Measurements from ENCODE around the gene RGS12. TPM values are rescaled to one million over a fixed set of nuclear protein-coding genes. Genes with fewer than 3 reads are reported as not detected.

Gene RGS12
- polyA plus RNA-seq, 1 of the 3 experiments (the other 2 are of a cell fraction) = 18.4 TPM

DNA sequence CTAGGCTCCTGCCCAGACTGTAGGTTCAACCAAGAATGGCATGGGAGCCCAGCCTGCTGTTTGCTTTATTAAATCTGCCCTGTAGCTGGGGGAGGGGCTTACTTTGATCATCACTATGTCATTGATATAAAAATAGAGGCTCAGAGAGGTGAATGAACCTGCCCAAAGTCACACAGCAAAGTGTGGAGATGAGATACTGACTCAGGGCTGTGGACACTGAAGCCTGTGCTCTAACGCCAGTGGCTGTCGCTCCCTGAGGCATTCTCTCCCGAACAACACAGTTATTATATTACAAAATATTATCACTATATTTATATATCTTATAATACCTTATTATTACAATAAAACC lies 40.4 kb upstream of the RGS12 start (continued):
- TF ChIP-seq CHD2 (IDR thresholded peaks at IDR 0.05; ENCODE audit: low read length, partially characterized antibody) (no peak), SMC3 (IDR thresholded peaks at IDR 0.05; ENCODE audit: low read depth, low read length) (no peak), SIN3A (IDR thresholded peaks at IDR 0.05; ENCODE audit: borderline replicate concordance, low read depth, low read length) (no peak), RXRA (IDR thresholded peaks at IDR 0.05; ENCODE audit: borderline replicate concordance, low read depth) (no peak), TAF1 (IDR thresholded peaks at IDR 0.05; ENCODE audit: borderline replicate concordance, low read depth, low read length) (no peak), TEAD4 (IDR thresholded peaks at IDR 0.05; ENCODE audit: borderline replicate concordance, insufficient read depth) (no peak)
- TF ChIP-seq, protein P1, sequence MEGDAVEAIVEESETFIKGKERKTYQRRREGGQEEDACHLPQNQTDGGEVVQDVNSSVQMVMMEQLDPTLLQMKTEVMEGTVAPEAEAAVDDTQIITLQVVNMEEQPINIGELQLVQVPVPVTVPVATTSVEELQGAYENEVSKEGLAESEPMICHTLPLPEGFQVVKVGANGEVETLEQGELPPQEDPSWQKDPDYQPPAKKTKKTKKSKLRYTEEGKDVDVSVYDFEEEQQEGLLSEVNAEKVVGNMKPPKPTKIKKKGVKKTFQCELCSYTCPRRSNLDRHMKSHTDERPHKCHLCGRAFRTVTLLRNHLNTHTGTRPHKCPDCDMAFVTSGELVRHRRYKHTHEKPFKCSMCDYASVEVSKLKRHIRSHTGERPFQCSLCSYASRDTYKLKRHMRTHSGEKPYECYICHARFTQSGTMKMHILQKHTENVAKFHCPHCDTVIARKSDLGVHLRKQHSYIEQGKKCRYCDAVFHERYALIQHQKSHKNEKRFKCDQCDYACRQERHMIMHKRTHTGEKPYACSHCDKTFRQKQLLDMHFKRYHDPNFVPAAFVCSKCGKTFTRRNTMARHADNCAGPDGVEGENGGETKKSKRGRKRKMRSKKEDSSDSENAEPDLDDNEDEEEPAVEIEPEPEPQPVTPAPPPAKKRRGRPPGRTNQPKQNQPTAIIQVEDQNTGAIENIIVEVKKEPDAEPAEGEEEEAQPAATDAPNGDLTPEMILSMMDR (IDR thresholded peaks at IDR 0.05) = no peak

DNA sequence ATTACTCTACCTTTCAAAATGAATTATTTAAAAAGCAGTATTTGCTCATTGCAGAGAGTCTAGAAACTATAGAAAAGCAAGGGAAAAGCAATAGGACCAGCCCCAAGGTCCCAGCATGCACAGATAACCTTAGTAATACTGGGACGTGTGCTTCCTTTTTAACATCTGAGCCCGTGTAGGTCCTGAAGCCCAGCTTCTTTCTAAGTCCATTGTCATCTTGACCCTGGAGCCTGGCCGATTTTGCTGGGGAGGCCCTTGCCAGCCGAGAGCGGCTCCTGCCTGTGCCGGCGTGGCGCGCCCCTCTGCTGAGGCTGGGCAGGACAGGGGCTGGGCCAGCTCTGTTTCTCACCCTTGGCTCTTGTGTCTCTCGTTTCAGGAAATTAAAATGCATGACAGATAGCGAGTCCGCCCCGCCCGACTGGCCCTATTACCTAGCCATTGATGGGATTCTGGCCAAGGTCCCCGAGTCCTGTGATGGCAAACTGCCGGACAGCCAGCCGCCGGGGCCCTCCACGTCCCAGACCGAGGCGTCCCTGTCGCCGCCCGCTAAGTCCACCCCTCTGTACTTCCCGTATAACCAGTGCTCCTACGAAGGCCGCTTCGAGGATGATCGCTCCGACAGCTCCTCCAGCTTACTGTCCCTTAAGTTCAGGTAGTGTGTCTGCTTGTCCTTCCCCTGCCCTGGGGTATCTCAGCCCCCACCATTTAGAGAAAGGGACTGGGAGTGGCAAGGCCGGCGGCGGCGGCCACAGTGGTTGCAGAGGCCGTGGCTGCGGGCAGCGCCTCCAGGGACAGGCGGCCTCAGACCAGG lies 39.8 kb upstream of the RGS12 start:
- Histone ChIP-seq H3K4me3 (ENCODE audit: low read depth in 2 of 2, low read length in 1 of 2) (no peak overlapping the region), H3K27ac (ENCODE audit: low read depth in 2 of 2, low read length in 1 of 2) (no peak overlapping the region), H3K36me3 (replicated peaks in 1 of 2; ENCODE audit: control insufficient read depth in 1 of 2, insufficient read depth in 2 of 2, low read length in 1 of 2) (no peaks in the 10 kb centered on the region), H3F3A (replicated peaks; ENCODE audit: insufficient read depth) (no peaks in the 10 kb centered on the region), H3K9me2 (no peaks in the 10 kb centered on the region), H3K27me3 (ENCODE audit: insufficient read depth) (no peaks in the 10 kb centered on the region), H3K9me3 (no peaks in the 10 kb centered on the region), H3K4me2 (no peak overlapping the region), H3K4me1 (ENCODE audit: control insufficient read depth in 1 of 2, insufficient read depth in 2 of 2, low read depth in 1 of 2, low read length in 1 of 2) (no peaks in the 10 kb centered on the region; a peak in 1 of 4 replicates), H4K20me1 (ENCODE audit: insufficient read depth) (no peaks in the 10 kb centered on the region), H3K9ac (no peak overlapping the region), H2AFZ (ENCODE audit: low read depth) (no peak overlapping the region), H3K79me2 (ENCODE audit: insufficient read depth) (no peaks in the 10 kb centered on the region)
- ChIA-PET POLR2A (no interaction called here), CTCF (no interaction called here)
- WGBS (ENCODE audit: low lambda C conversion rate) = 88% methylated on average over 25 of the region's 38 CpGs
- DNase-seq = no peak
- TF ChIP-seq, protein P1 (IDR thresholded peaks at IDR 0.05) = no peak
- TF ChIP-seq, protein P2, sequence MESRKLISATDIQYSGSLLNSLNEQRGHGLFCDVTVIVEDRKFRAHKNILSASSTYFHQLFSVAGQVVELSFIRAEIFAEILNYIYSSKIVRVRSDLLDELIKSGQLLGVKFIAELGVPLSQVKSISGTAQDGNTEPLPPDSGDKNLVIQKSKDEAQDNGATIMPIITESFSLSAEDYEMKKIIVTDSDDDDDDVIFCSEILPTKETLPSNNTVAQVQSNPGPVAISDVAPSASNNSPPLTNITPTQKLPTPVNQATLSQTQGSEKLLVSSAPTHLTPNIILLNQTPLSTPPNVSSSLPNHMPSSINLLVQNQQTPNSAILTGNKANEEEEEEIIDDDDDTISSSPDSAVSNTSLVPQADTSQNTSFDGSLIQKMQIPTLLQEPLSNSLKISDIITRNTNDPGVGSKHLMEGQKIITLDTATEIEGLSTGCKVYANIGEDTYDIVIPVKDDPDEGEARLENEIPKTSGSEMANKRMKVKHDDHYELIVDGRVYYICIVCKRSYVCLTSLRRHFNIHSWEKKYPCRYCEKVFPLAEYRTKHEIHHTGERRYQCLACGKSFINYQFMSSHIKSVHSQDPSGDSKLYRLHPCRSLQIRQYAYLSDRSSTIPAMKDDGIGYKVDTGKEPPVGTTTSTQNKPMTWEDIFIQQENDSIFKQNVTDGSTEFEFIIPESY (IDR thresholded peaks at IDR 0.05; ENCODE audit: borderline replicate concordance, low read depth) = no peak
- TF ChIP-seq NRF1 (IDR thresholded peaks at IDR 0.05; ENCODE audit: low read depth, low read length) (no peak), FOXJ3 (CRISPR knock-in tag; IDR thresholded peaks at IDR 0.05) (no peak), SMC3 (IDR thresholded peaks at IDR 0.05; ENCODE audit: low read depth, low read length) (no peak), JUND (IDR thresholded peaks at IDR 0.05) (no peak), YY1 (IDR thresholded peaks at IDR 0.05; ENCODE audit: low read depth) (no peak), GATA2 (CRISPR knock-in tag; IDR thresholded peaks at IDR 0.05) (no peak), ELF1 (IDR thresholded peaks at IDR 0.05) (no peak), RCOR1 (IDR thresholded peaks at IDR 0.05; ENCODE audit: low read length) (no peak), TAF1 (IDR thresholded peaks at IDR 0.05; ENCODE audit: borderline replicate concordance, low read depth, low read length) (no peak), RFX5 (IDR thresholded peaks at IDR 0.05; ENCODE audit: low read length) (no peak)
- TF ChIP-seq, protein P3, sequence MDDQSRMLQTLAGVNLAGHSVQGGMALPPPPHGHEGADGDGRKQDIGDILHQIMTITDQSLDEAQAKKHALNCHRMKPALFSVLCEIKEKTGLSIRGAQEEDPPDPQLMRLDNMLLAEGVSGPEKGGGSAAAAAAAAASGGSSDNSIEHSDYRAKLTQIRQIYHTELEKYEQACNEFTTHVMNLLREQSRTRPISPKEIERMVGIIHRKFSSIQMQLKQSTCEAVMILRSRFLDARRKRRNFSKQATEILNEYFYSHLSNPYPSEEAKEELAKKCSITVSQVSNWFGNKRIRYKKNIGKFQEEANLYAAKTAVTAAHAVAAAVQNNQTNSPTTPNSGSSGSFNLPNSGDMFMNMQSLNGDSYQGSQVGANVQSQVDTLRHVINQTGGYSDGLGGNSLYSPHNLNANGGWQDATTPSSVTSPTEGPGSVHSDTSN (IDR thresholded peaks at IDR 0.05) = no peak
- TF ChIP-seq, protein P4, sequence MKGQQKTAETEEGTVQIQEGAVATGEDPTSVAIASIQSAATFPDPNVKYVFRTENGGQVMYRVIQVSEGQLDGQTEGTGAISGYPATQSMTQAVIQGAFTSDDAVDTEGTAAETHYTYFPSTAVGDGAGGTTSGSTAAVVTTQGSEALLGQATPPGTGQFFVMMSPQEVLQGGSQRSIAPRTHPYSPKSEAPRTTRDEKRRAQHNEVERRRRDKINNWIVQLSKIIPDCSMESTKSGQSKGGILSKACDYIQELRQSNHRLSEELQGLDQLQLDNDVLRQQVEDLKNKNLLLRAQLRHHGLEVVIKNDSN (IDR thresholded peaks at IDR 0.05; ENCODE audit: borderline replicate concordance, low read depth) = no peak
- TF ChIP-seq, protein P5, sequence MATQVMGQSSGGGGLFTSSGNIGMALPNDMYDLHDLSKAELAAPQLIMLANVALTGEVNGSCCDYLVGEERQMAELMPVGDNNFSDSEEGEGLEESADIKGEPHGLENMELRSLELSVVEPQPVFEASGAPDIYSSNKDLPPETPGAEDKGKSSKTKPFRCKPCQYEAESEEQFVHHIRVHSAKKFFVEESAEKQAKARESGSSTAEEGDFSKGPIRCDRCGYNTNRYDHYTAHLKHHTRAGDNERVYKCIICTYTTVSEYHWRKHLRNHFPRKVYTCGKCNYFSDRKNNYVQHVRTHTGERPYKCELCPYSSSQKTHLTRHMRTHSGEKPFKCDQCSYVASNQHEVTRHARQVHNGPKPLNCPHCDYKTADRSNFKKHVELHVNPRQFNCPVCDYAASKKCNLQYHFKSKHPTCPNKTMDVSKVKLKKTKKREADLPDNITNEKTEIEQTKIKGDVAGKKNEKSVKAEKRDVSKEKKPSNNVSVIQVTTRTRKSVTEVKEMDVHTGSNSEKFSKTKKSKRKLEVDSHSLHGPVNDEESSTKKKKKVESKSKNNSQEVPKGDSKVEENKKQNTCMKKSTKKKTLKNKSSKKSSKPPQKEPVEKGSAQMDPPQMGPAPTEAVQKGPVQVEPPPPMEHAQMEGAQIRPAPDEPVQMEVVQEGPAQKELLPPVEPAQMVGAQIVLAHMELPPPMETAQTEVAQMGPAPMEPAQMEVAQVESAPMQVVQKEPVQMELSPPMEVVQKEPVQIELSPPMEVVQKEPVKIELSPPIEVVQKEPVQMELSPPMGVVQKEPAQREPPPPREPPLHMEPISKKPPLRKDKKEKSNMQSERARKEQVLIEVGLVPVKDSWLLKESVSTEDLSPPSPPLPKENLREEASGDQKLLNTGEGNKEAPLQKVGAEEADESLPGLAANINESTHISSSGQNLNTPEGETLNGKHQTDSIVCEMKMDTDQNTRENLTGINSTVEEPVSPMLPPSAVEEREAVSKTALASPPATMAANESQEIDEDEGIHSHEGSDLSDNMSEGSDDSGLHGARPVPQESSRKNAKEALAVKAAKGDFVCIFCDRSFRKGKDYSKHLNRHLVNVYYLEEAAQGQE (IDR thresholded peaks at IDR 0.05; ENCODE audit: low read depth, low read length) = no peak

Measured in SK-N-SH (cell line).